GM12878 (cell line): ENCODE results near the gene KCNAB3.

ENCODE experiments used
- ASH2L ChIP-seq: fragments of 300-600, 200-600 bp; sonication (generic); IDR thresholded peaks from 2 replicates; pipeline ENCODE4 v1.6.1; 2017; ENCODE audit warnings: low read depth, mild to moderate bottlenecking, borderline replicate concordance
- CBX3 ChIP-seq: fragments of 200-600 bp; sonication (generic); IDR thresholded peaks from 2 replicates; pipeline ENCODE4 v1.6.1; 2016; ENCODE audit warnings: low read depth, borderline replicate concordance
- CTCF ChIP-seq, 3 experiments: IDR thresholded peaks in 2 of 3; conservative IDR thresholded peaks in 1 of 3; 2 replicates each; pipeline ENCODE4 v1.5.1; 2011; ENCODE audit warnings: low read depth in 3 of 3, low read length in 3 of 3, mild to moderate bottlenecking in 3 of 3, control low read depth in 2 of 3, moderate library complexity in 2 of 3, inconsistent platforms in 1 of 3, mixed read lengths in 1 of 3; ENCODE audit not compliant: control insufficient read depth in 2 of 3, insufficient read depth in 1 of 3; ENCODE audit errors: extremely low read depth in 1 of 3
- EGR1 ChIP-seq, 2 experiments: IDR thresholded peaks; 1 replicate in 1 of 2; 2 replicates in 1 of 2; pipeline ENCODE4 v1.6.1; 2011 to 2012; ENCODE audit warnings: low read depth in 2 of 2, low read length in 2 of 2, borderline replicate concordance in 1 of 2, mild to moderate bottlenecking in 1 of 2, moderate library complexity in 1 of 2
- EZH2 ChIP-seq: IDR thresholded peaks from 2 replicates; pipeline ENCODE4 v1.6.1; 2012; ENCODE audit warnings: low read depth, mild to moderate bottlenecking, control low read depth, inconsistent platforms, low read length, borderline replicate concordance; ENCODE audit not compliant: control insufficient read depth
- FOXM1 ChIP-seq: IDR thresholded peaks from 2 replicates; pipeline ENCODE4 v1.6.1; 2012; ENCODE audit warnings: low read depth, mild to moderate bottlenecking, inconsistent platforms, low read length, moderate library complexity
- MXI1 ChIP-seq: fragments of 150-350 bp; IDR thresholded peaks from 2 replicates; pipeline ENCODE4 v1.6.1; 2011; ENCODE audit warnings: low read depth, mild to moderate bottlenecking, inconsistent platforms, low read length, improper control_type of control experiment
- POLR2AphosphoS5 ChIP-seq: IDR thresholded peaks from 2 replicates; pipeline ENCODE4 v1.6.1; 2011; ENCODE audit warnings: mild to moderate bottlenecking, low read length, inconsistent platforms
- SIN3A ChIP-seq: IDR thresholded peaks from 2 replicates; pipeline ENCODE4 v1.6.1; 2012; ENCODE audit warnings: low read depth, low read length, improper control_type of control experiment
- TAF1 ChIP-seq: IDR thresholded peaks from 2 replicates; pipeline ENCODE4 v1.6.1; 2011; ENCODE audit warnings: mild to moderate bottlenecking, low read depth, low read length, borderline replicate concordance
- TF ChIP-seq, protein P1 (sequence below): IDR thresholded peaks from 2 replicates; pipeline ENCODE4 v1.6.1; 2011; ENCODE audit warnings: low read depth, mild to moderate bottlenecking, low read length, moderate library complexity, borderline replicate concordance; ENCODE audit errors: extremely low read depth
- TF ChIP-seq, protein P2 (sequence below): IDR thresholded peaks from 2 replicates; pipeline ENCODE4 v1.6.1; 2012; ENCODE audit warnings: mild to moderate bottlenecking, low read depth, low read length

DNA sequence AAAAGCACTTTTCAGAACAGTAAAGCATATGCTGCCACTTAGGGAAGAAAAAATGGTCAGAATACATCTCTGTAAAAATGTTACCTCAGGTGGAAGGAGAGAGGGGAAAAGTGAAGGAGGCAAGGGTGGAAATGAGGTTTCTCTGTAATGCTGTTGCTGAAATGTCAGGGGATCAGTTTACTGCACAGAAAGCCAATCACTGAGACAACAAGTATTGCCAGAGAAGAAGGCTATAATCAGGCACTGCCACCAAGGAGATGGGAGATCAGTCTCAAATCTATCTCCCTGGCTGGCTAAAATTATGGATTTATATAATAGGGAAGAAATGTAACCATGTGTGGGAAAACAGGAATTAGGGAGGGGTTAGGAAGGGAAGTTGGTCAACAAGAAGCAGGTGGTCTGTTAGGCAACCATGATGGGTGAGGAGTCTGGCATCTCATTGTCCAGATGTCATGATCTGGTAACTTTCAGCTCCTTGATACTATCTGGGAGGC lies 45.0 kb upstream of the KCNAB3 start:
- TF ChIP-seq, protein P1, sequence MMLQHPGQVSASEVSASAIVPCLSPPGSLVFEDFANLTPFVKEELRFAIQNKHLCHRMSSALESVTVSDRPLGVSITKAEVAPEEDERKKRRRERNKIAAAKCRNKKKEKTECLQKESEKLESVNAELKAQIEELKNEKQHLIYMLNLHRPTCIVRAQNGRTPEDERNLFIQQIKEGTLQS, result no peak
- TF ChIP-seq TAF1 (no peak), SIN3A (no peak), EZH2 (no peak), ASH2L (no peak), CBX3 (no peak), FOXM1 (no peak), EGR1 (IDR thresholded peaks at IDR 0.05; ENCODE audit: borderline replicate concordance in 1 of 2, low read depth in 2 of 2, low read length in 2 of 2) (no peak), MXI1 (no peak), CTCF (IDR thresholded peaks at IDR 0.05 in 2 of 3, conservative IDR thresholded peaks at IDR 0.05 in 1 of 3; ENCODE audit: control insufficient read depth in 2 of 3, extremely low read depth in 1 of 3, insufficient read depth in 1 of 3, low read depth in 3 of 3, low read length in 3 of 3) (no peak), POLR2AphosphoS5 (no peak)
- TF ChIP-seq, protein P2, sequence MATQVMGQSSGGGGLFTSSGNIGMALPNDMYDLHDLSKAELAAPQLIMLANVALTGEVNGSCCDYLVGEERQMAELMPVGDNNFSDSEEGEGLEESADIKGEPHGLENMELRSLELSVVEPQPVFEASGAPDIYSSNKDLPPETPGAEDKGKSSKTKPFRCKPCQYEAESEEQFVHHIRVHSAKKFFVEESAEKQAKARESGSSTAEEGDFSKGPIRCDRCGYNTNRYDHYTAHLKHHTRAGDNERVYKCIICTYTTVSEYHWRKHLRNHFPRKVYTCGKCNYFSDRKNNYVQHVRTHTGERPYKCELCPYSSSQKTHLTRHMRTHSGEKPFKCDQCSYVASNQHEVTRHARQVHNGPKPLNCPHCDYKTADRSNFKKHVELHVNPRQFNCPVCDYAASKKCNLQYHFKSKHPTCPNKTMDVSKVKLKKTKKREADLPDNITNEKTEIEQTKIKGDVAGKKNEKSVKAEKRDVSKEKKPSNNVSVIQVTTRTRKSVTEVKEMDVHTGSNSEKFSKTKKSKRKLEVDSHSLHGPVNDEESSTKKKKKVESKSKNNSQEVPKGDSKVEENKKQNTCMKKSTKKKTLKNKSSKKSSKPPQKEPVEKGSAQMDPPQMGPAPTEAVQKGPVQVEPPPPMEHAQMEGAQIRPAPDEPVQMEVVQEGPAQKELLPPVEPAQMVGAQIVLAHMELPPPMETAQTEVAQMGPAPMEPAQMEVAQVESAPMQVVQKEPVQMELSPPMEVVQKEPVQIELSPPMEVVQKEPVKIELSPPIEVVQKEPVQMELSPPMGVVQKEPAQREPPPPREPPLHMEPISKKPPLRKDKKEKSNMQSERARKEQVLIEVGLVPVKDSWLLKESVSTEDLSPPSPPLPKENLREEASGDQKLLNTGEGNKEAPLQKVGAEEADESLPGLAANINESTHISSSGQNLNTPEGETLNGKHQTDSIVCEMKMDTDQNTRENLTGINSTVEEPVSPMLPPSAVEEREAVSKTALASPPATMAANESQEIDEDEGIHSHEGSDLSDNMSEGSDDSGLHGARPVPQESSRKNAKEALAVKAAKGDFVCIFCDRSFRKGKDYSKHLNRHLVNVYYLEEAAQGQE, result no peak
